Measurements from ENCODE around the gene BATF.

The BATF gene

GRCh38 chr14:75489480-75489837 lies 32.8 kb upstream of the BATF start:
- H3K9ac ChIP-seq (ENCODE audit: low read depth, low read length, poor library complexity, severe bottlenecking), result no peak overlapping the region
- no peak overlapping the region for H3K4me3 ChIP-seq (ENCODE audit: low read length, poor library complexity, severe bottlenecking)
- no peaks in the 10 kb centered on the region for H3K27me3 ChIP-seq (ENCODE audit: insufficient read depth, low read length, poor library complexity, severe bottlenecking)
- H3F3A ChIP-seq (ENCODE audit: low read depth), result no peaks in the 10 kb centered on the region
- H2AFZ ChIP-seq (ENCODE audit: low read length), result no peak overlapping the region
- TF ChIP-seq, protein P1, sequence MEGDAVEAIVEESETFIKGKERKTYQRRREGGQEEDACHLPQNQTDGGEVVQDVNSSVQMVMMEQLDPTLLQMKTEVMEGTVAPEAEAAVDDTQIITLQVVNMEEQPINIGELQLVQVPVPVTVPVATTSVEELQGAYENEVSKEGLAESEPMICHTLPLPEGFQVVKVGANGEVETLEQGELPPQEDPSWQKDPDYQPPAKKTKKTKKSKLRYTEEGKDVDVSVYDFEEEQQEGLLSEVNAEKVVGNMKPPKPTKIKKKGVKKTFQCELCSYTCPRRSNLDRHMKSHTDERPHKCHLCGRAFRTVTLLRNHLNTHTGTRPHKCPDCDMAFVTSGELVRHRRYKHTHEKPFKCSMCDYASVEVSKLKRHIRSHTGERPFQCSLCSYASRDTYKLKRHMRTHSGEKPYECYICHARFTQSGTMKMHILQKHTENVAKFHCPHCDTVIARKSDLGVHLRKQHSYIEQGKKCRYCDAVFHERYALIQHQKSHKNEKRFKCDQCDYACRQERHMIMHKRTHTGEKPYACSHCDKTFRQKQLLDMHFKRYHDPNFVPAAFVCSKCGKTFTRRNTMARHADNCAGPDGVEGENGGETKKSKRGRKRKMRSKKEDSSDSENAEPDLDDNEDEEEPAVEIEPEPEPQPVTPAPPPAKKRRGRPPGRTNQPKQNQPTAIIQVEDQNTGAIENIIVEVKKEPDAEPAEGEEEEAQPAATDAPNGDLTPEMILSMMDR (conservative IDR thresholded peaks at IDR 0.05; ENCODE audit: low read length), result no peak
- no peak for TF ChIP-seq EZH2phosphoT487 (IDR thresholded peaks at IDR 0.05; ENCODE audit: borderline replicate concordance)
- H3K36me3 ChIP-seq (ENCODE audit: insufficient read depth, low read length), result no peaks in the 10 kb centered on the region
- peaks cover 8% of the 10 kb centered on the region for H3K4me1 ChIP-seq (ENCODE audit: insufficient read depth, low read length, poor library complexity, severe bottlenecking)
- H4K20me1 ChIP-seq (ENCODE audit: insufficient read depth, low read length, poor library complexity, severe bottlenecking), result no peaks in the 10 kb centered on the region
- H3K4me2 ChIP-seq (ENCODE audit: low read depth, low read length, poor library complexity, severe bottlenecking), result no peak overlapping the region
- H3K9me3 ChIP-seq (ENCODE audit: insufficient read depth, low read depth, low read length), result no peaks in the 10 kb centered on the region
- no peaks in the 10 kb centered on the region for H3K79me2 ChIP-seq (ENCODE audit: insufficient read depth, low read length)
- no peaks in the 10 kb centered on the region for H3K9me2 ChIP-seq (replicated peaks; ENCODE audit: low read depth, low read length)

DNA sequence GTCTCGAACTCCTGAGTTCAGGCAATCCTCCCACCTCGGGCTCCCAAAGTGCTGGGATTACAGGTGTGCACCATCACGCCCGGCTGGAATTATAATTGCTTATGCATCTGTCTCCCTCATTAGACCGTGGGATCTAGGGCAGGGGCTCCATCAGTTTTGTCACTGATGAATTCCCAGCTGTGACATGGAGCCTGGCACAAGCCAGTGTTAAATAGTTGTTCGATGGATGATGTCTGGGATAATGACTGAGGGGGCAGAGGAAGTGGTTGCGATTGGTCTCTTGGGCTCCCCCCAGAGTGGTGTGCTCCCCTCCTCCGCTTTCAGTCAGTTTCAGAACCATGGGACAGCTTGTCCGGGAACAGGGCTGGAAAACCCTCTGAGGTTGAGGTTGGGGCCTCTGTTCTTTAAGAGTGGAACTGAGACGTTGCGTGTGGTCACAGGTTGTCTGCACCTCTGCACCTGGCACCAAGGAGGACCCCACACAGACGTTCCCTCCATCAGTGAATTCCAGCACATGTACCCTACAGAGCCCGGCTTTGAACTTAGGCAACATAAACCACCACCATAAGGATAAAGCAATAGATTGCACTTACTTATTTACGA lies 30.8 kb upstream of the BATF start:
- Histone ChIP-seq H3K4me1 (ENCODE audit: insufficient read depth, low read length, poor library complexity, severe bottlenecking) (peaks cover 17% of the 10 kb centered on the region), H3K4me3 (ENCODE audit: low read length, poor library complexity, severe bottlenecking) (no peak overlapping the region), H2AFZ (ENCODE audit: low read length) (no peak overlapping the region), H3K9ac (ENCODE audit: low read depth, low read length, poor library complexity, severe bottlenecking) (no peak overlapping the region), H3F3A (ENCODE audit: low read depth) (no peaks in the 10 kb centered on the region), H3K9me2 (replicated peaks; ENCODE audit: low read depth, low read length) (no peaks in the 10 kb centered on the region), H3K9me3 (ENCODE audit: insufficient read depth, low read depth, low read length) (no peaks in the 10 kb centered on the region), H3K79me2 (ENCODE audit: insufficient read depth, low read length) (no peaks in the 10 kb centered on the region), H3K4me2 (ENCODE audit: low read depth, low read length, poor library complexity, severe bottlenecking) (no peak overlapping the region), H3K36me3 (ENCODE audit: insufficient read depth, low read length) (no peaks in the 10 kb centered on the region), H4K20me1 (ENCODE audit: insufficient read depth, low read length, poor library complexity, severe bottlenecking) (no peaks in the 10 kb centered on the region), H3K27me3 (ENCODE audit: insufficient read depth, low read length, poor library complexity, severe bottlenecking) (no peaks in the 10 kb centered on the region)
- TF ChIP-seq, protein P1 (conservative IDR thresholded peaks at IDR 0.05; ENCODE audit: low read length), result no peak
- TF ChIP-seq EZH2phosphoT487 (IDR thresholded peaks at IDR 0.05; ENCODE audit: borderline replicate concordance), result no peak

- H3K9ac ChIP-seq (ENCODE audit: low read depth, low read length, poor library complexity, severe bottlenecking), result no peak overlapping the region
- H3K4me2 ChIP-seq (ENCODE audit: low read depth, low read length, poor library complexity, severe bottlenecking), result no peak overlapping the region
- no peaks in the 10 kb centered on the region for H3K36me3 ChIP-seq (ENCODE audit: insufficient read depth, low read length)
- no peaks in the 10 kb centered on the region for H3K9me3 ChIP-seq (ENCODE audit: insufficient read depth, low read depth, low read length)
- H3K27me3 ChIP-seq (ENCODE audit: insufficient read depth, low read length, poor library complexity, severe bottlenecking), result no peaks in the 10 kb centered on the region
- TF ChIP-seq, protein P1 (conservative IDR thresholded peaks at IDR 0.05; ENCODE audit: low read length), result no peak
- no peak overlapping the region for H3K4me3 ChIP-seq (ENCODE audit: low read length, poor library complexity, severe bottlenecking)
- no peak overlapping the region for H2AFZ ChIP-seq (ENCODE audit: low read length)
- no peaks in the 10 kb centered on the region for H4K20me1 ChIP-seq (ENCODE audit: insufficient read depth, low read length, poor library complexity, severe bottlenecking)
- peaks cover 13% of the 10 kb centered on the region for H3K4me1 ChIP-seq (ENCODE audit: insufficient read depth, low read length, poor library complexity, severe bottlenecking)
- H3K9me2 ChIP-seq (replicated peaks; ENCODE audit: low read depth, low read length), result no peaks in the 10 kb centered on the region
- no peaks in the 10 kb centered on the region for H3F3A ChIP-seq (ENCODE audit: low read depth)
- no peaks in the 10 kb centered on the region for H3K79me2 ChIP-seq (ENCODE audit: insufficient read depth, low read length)
Observed at GRCh38 chr14:75492832-75493591, 29.3 kb upstream of the BATF start.
